ENCODE results near the gene MAP1LC3B. TPM values are rescaled to one million over a fixed set of nuclear protein-coding genes. Genes with fewer than 3 reads are reported as not detected.
A peak's percentile ranks its signal among the peaks of the same experiment; 100 is the strongest.

Gene MAP1LC3B
- total and polyA plus RNA-seq, 2 of the 8 experiments (the other 6 are each of a cell fraction or from before 2014, with no cell fraction given), result 29.5 to 48.5 TPM

GRCh38 chr16:87416826-87417527 is 24.8 kb downstream of the MAP1LC3B start:
- no peak for FAIRE-seq
- peaks cover 2 to 34% (median 19%) of the 10 kb centered on the region in 4 experiments; a peak in 6 of 8 replicates for H3K36me3 ChIP-seq (ENCODE audit: control insufficient read depth in 2 of 4, insufficient read depth in 4 of 4, low read length in 3 of 4)
- H2BK5ac ChIP-seq (ENCODE audit: low read depth, low read length), result no peak overlapping the region
- H3K9me3 ChIP-seq (ENCODE audit: insufficient read depth in 2 of 2, low read depth in 1 of 2, low read length in 1 of 2), result no peaks in the 10 kb centered on the region
- no peak overlapping the region for H3K4me2 ChIP-seq (ENCODE audit: insufficient read depth in 1 of 2, low read depth in 2 of 2, low read length in 2 of 2)
- H4K5ac ChIP-seq (ENCODE audit: insufficient read length, low read depth, low read length), result no peak overlapping the region
- H3K23ac ChIP-seq (ENCODE audit: insufficient read length), result no peak overlapping the region
- H2BK12ac ChIP-seq (ENCODE audit: low read depth, low read length), result no peak overlapping the region
- CTCF ChIA-PET (ENCODE audit: partially characterized antibody), result interaction anchor here (0.6 to 2.5 kb wide), 23 partner anchors 8 to 1502 kb away, joined by 3 to 10 read pairs (median 3); no protein-coding TSS in a partner anchor
- H3K79me1 ChIP-seq (ENCODE audit: low read depth, low read length), result no peaks in the 10 kb centered on the region
- H2BK15ac ChIP-seq (ENCODE audit: low read length), result no peak overlapping the region
- H3K27me3 ChIP-seq (replicated peaks in 1 of 4; ENCODE audit: control insufficient read depth in 3 of 4, extremely low read depth in 1 of 4, insufficient read depth in 3 of 4, low read length in 3 of 4), result no peaks in the 10 kb centered on the region
- no peak for DNase-seq (ENCODE audit: low read depth in 1 of 2, low spot score in 2 of 2)
- TF ChIP-seq TBP (IDR thresholded peaks at IDR 0.05; ENCODE audit: low read depth, low read length) (no peak), RAD21 (IDR thresholded peaks at IDR 0.05 in 1 of 2, conservative IDR thresholded peaks at IDR 0.05 in 1 of 2; ENCODE audit: low read depth in 2 of 2, low read length in 2 of 2) (peak; percentile 26 to 40; a peak in 3 of 4 replicates)
- TF ChIP-seq, protein P1, sequence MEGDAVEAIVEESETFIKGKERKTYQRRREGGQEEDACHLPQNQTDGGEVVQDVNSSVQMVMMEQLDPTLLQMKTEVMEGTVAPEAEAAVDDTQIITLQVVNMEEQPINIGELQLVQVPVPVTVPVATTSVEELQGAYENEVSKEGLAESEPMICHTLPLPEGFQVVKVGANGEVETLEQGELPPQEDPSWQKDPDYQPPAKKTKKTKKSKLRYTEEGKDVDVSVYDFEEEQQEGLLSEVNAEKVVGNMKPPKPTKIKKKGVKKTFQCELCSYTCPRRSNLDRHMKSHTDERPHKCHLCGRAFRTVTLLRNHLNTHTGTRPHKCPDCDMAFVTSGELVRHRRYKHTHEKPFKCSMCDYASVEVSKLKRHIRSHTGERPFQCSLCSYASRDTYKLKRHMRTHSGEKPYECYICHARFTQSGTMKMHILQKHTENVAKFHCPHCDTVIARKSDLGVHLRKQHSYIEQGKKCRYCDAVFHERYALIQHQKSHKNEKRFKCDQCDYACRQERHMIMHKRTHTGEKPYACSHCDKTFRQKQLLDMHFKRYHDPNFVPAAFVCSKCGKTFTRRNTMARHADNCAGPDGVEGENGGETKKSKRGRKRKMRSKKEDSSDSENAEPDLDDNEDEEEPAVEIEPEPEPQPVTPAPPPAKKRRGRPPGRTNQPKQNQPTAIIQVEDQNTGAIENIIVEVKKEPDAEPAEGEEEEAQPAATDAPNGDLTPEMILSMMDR (IDR thresholded peaks at IDR 0.05; ENCODE audit: control extremely low read depth in 1 of 3, insufficient read depth in 1 of 3, low read depth in 1 of 3, low read length in 3 of 3), result peak in 1 of 3 experiments; percentile 27; a peak in 2 of 4 replicates
- H4K8ac ChIP-seq (ENCODE audit: extremely low read depth, insufficient read depth, low read length), result no peak overlapping the region
- no peak overlapping the region for H3K56ac ChIP-seq (replicated peaks; ENCODE audit: insufficient read length, low read depth, low read length)
- H3K23me2 ChIP-seq (ENCODE audit: low read depth, low read length), result no peaks in the 10 kb centered on the region
- H3K14ac ChIP-seq (ENCODE audit: insufficient read length), result no peak overlapping the region
- H2BK120ac ChIP-seq (replicated peaks; ENCODE audit: low read depth, low read length), result no peak overlapping the region
- H3K9ac ChIP-seq (replicated peaks in 1 of 4; ENCODE audit: extremely low read depth in 1 of 4, low read depth in 3 of 4, low read length in 3 of 4), result no peak overlapping the region
- no peak overlapping the region for H2AFZ ChIP-seq (ENCODE audit: low read length)
- H3K18ac ChIP-seq (ENCODE audit: extremely low read depth, low read length), result no peak overlapping the region
- no peak overlapping the region for H3K27ac ChIP-seq (ENCODE audit: low read depth, low read length)
- no peaks in the 10 kb centered on the region for H3K4me1 ChIP-seq (replicated peaks in 1 of 4; ENCODE audit: control insufficient read depth in 3 of 4, insufficient read depth in 4 of 4, low read length in 3 of 4)
- H3K79me2 ChIP-seq (ENCODE audit: control insufficient read depth in 1 of 2, insufficient read depth in 2 of 2, low read length in 2 of 2), result no peaks in the 10 kb centered on the region
- 95% methylated on average over 23 of the region's 23 CpGs; no CpG with 5 or more reads in 1 of the 2 experiments for WGBS, 2 experiments (ENCODE audit: extremely low coverage in 1 of 2, insufficient coverage in 1 of 2, insufficient read length in 1 of 2, insufficient replicate concordance in 2 of 2, low coverage in 1 of 2, low lambda C conversion rate in 2 of 2, missing lambda C conversion rate in 1 of 2)
- POLR2A ChIA-PET (ENCODE audit: partially characterized antibody), result interaction anchor here (1.1 to 1.4 kb wide), 3 partner anchors 9 to 23 kb away, joined by 3 to 5 read pairs (median 4); no protein-coding TSS in a partner anchor
- H4K91ac ChIP-seq (replicated peaks; ENCODE audit: insufficient read length, low read length), result no peak overlapping the region
- H2BK20ac ChIP-seq (ENCODE audit: low read length), result no peak overlapping the region
- H3K4me3 ChIP-seq (ENCODE audit: extremely low read depth in 1 of 4, insufficient read depth in 2 of 4, low read depth in 3 of 4, low read length in 4 of 4), result no peak overlapping the region
- no peak overlapping the region for H3K4ac ChIP-seq (replicated peaks; ENCODE audit: insufficient read length, low read depth, low read length)
- peaks cover 2 to 6% of the 10 kb centered on the region in 2 experiments for H4K20me1 ChIP-seq (replicated peaks in 1 of 2; ENCODE audit: control insufficient read depth in 1 of 2, insufficient read depth in 2 of 2, low read length in 2 of 2)
- H2AK5ac ChIP-seq (ENCODE audit: low read depth, low read length), result no peak overlapping the region
